Measurements from ENCODE around the gene TMEM18. TPM values are rescaled to one million over a fixed set of nuclear protein-coding genes. Genes with fewer than 3 reads are reported as not detected.

Gene TMEM18
- total and polyA plus RNA-seq, 2 of the 4 experiments (the other 2 are of a cell fraction) = 15.2 to 30.2 TPM

- no TSS peak for BruUV-seq (replicated peaks)
- Histone ChIP-seq H2BK15ac (ENCODE audit: low read depth, low read length) (no peak overlapping the region), H3K9me1 (ENCODE audit: insufficient read depth, low read length) (no peaks in the 10 kb centered on the region), H3K27me3 (ENCODE audit: control insufficient read depth, insufficient read depth, low read length) (no peaks in the 10 kb centered on the region), H4K8ac (ENCODE audit: low read depth in 2 of 2, low read length in 2 of 2) (no peak overlapping the region), H2AK5ac (ENCODE audit: low read depth, low read length) (no peak overlapping the region), H3K14ac (replicated peaks; ENCODE audit: low read depth, low read length) (no peak overlapping the region), H2AK9ac (replicated peaks; ENCODE audit: low read depth, low read length, poor library complexity) (no peak overlapping the region), H3K9ac (ENCODE audit: low read depth, low read length) (no peak overlapping the region), H3K18ac (ENCODE audit: low read depth, low read length) (no peak overlapping the region), H2BK120ac (ENCODE audit: low read depth, low read length) (no peak overlapping the region), H4K20me1 (ENCODE audit: insufficient read depth, low read length) (no peaks in the 10 kb centered on the region), H3K4me3 (ENCODE audit: insufficient read depth, low read depth, low read length) (no peak overlapping the region), H3K4me1 (ENCODE audit: control insufficient read depth, insufficient read depth, low read length) (no peaks in the 10 kb centered on the region), H4K5ac (ENCODE audit: low read depth, low read length) (no peak overlapping the region), H3K36me3 (ENCODE audit: control insufficient read depth, insufficient read depth, low read length) (no peaks in the 10 kb centered on the region), H3K23ac (ENCODE audit: low read depth, low read length) (no peak overlapping the region), H2BK5ac (ENCODE audit: low read depth, low read length, poor library complexity, severe bottlenecking) (no peak overlapping the region), H3K56ac (ENCODE audit: extremely low read depth, insufficient read depth, low read length) (no peak overlapping the region), H3K79me1 (ENCODE audit: low read depth in 1 of 2, low read length in 2 of 2) (no peaks in the 10 kb centered on the region), H3K27ac (ENCODE audit: insufficient read depth, low read length) (no peak overlapping the region), H2BK20ac (ENCODE audit: low read depth, low read length) (no peak overlapping the region), H3K9me3 (ENCODE audit: control insufficient read depth, insufficient read depth, low read length) (peaks cover 17% of the 10 kb centered on the region), H3K4ac (ENCODE audit: low read depth, low read length) (no peak overlapping the region), H3K4me2 (ENCODE audit: low read depth, low read length) (no peak overlapping the region), H2AFZ (replicated peaks; ENCODE audit: low read length, poor library complexity) (no peak overlapping the region), H4K91ac (ENCODE audit: insufficient read depth, low read depth, low read length) (no peak overlapping the region)
- dilution Hi-C loops (cut with HindIII; ENCODE audit: low sequenced_read_pairs, unreplicated experiment) = no loop called here
- in situ Hi-C loops (cut with MboI; ENCODE audit: low sequenced_read_pairs) = no loop called here
- no CpG with 5 or more reads among the region's 13 CpGs for WGBS, 2 experiments (ENCODE audit: extremely low coverage in 2 of 2, insufficient read length in 1 of 2)
- TF ChIP-seq RFX5 (IDR thresholded peaks at IDR 0.05; ENCODE audit: low read depth, low read length) (no peak), BHLHE40 (IDR thresholded peaks at IDR 0.05; ENCODE audit: low read depth, low read length) (no peak), USF2 (IDR thresholded peaks at IDR 0.05; ENCODE audit: low read depth, low read length) (no peak), NFE2L2 (IDR thresholded peaks at IDR 0.05; ENCODE audit: low read depth, low read length) (no peak), CHD1 (IDR thresholded peaks at IDR 0.05; ENCODE audit: low read depth, low read length) (no peak), SMC3 (IDR thresholded peaks at IDR 0.05; ENCODE audit: low read depth, low read length) (no peak), CTCF (conservative IDR thresholded peaks at IDR 0.05; ENCODE audit: low read depth, low read length) (no peak), MAZ (IDR thresholded peaks at IDR 0.05; ENCODE audit: borderline replicate concordance, low read depth, low read length) (no peak), ELK1 (IDR thresholded peaks at IDR 0.05; ENCODE audit: borderline replicate concordance, low read depth, low read length) (no peak), MXI1 (IDR thresholded peaks at IDR 0.05; ENCODE audit: borderline replicate concordance, low read depth, low read length) (no peak), CEBPB (IDR thresholded peaks at IDR 0.05; ENCODE audit: low read depth, low read length) (no peak), RCOR1 (IDR thresholded peaks at IDR 0.05; ENCODE audit: insufficient replicate concordance, low read length) (no peak), POLR2A (IDR thresholded peaks at IDR 0.05; ENCODE audit: low read depth, low read length) (no peak), MAFK (IDR thresholded peaks at IDR 0.05; ENCODE audit: low read depth, low read length) (no peak), FOS (IDR thresholded peaks at IDR 0.05; ENCODE audit: low read depth, low read length) (no peak), RAD21 (IDR thresholded peaks at IDR 0.05; ENCODE audit: low read length) (no peak)
- ChIA-PET CTCF (no interaction called here), POLR2A (ENCODE audit: unreplicated experiment) (no interaction called here)
- DNase-seq (no peak), ATAC-seq (ENCODE audit: low read depth) (no peak)
- intact Hi-C loops (cut with micrococcal nuclease) = no loop called here
Observed at GRCh38 chr2:623130-623922, 53.9 kb downstream of the TMEM18 start.

Data from IMR-90 (cell line).